Tibial nerve (tissue), 4 donors: ENCODE measurements around the gene NCKAP1. TPM values are rescaled to one million over a fixed set of nuclear protein-coding genes. Genes with fewer than 3 reads are reported as not detected.

ENCODE experiments used
- DNase-seq, 2 donors: peaks; one replicate each; pipeline ENCODE4 v3.0.0-alpha.2; 2019; ENCODE audit warnings: low spot score in 2 of 2
- H3K27ac ChIP-seq, 4 donors: fragments of 200-600 bp; sonication (generic) in 3 of 4; one replicate each; pipeline ENCODE4 v1.5.1; 2017 to 2019; ENCODE audit warnings: mild to moderate bottlenecking in 1 of 4
- H3K27me3 ChIP-seq, 2 donors: fragments of 200-600 bp; sonication (generic) in 1 of 2; one replicate each; pipeline versions ENCODE4 v1.5.1 to v1.6.0; 2017 to 2019
- H3K36me3 ChIP-seq, 3 donors: fragments of 200-600 bp; sonication (generic); one replicate each; pipeline ENCODE4 v1.5.1; 2018 to 2019
- H3K4me1 ChIP-seq, 4 donors: fragments of 200-600 bp; sonication (generic) in 3 of 4; one replicate each; pipeline ENCODE4 v1.5.1; 2017 to 2019
- H3K4me3 ChIP-seq, 4 donors: fragments of 200-600 bp; sonication (generic) in 3 of 4; one replicate each; pipeline ENCODE4 v1.5.1; 2017 to 2019; ENCODE audit warnings: mild to moderate bottlenecking in 1 of 4, moderate library complexity in 1 of 4
- H3K9me3 ChIP-seq, 4 donors: fragments of 200-600 bp; sonication (generic) in 3 of 4; one replicate each; pipeline ENCODE4 v1.5.1; 2017 to 2019
- CTCF ChIP-seq, 5 experiments: fragments of 200-600 bp in 3 of 5; fragments of 450-650 bp in 2 of 5; sonication (generic) in 3 of 5; IDR thresholded peaks; one replicate each; pipeline ENCODE4 v1.5.1; 2016 to 2019; ENCODE audit warnings: antibody characterized with exemption in 5 of 5, mild to moderate bottlenecking in 3 of 5, moderate library complexity in 2 of 5
- EP300 ChIP-seq, 2 donors: sonication (generic); formaldehyde crosslinking; IDR thresholded peaks; one replicate each; pipeline ENCODE4 v1.6.1; 2017; ENCODE audit warnings: antibody characterized with exemption in 2 of 2, mild to moderate bottlenecking in 1 of 2
- POLR2A ChIP-seq, 2 donors: fragments of 450-650 bp; IDR thresholded peaks; one replicate each; pipeline ENCODE4 v1.6.1; 2017; ENCODE audit warnings: antibody characterized with exemption in 2 of 2, mild to moderate bottlenecking in 2 of 2, moderate library complexity in 2 of 2
- WGBS, 2 donors: methylation state at CpG; one replicate each; pipeline ENCODE4 v1.1.5; 2018; 5-methylcytosine and 5-hydroxymethylcytosine counted together
- total RNA-seq, 4 donors: library from RNA; depleted of rRNA; stranded (reverse); fragments of >200 nt; gene quantifications; one replicate each; pipeline ENCODE4 v1.1.0, GENCODE V29; 2016

Gene NCKAP1
- total RNA-seq, 4 donors from 2014 or later, result 80.6 to 114 (median 85.6) TPM

DNA sequence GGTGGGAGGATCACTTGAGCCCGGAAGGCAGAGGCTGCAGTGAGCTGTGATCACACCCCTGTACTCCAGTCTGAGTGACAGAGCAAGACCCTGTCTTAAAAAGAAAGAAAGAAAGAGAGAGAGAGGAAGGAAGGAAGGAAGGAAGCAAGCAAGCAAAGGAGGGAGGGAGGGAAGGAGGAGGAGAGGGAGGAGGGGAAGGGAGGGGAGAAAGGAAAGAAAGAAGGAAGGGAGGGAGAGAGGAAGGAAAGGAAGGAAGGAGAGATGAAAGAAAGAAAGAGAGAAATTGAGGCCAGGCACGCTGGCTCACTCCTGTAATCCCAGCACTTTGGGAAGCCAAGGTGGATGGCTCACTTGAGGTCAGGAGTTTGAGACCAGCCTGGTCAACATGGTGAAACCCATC, 2.3 kb upstream of the NCKAP1 start:
- Histone ChIP-seq H3K4me1 (peaks cover 0 to 21% (median 12%) of the 10 kb centered on the region in 4 donors), H3K27ac (no peak overlapping the region), H3K27me3 (no peaks in the 10 kb centered on the region), H3K36me3 (no peaks in the 10 kb centered on the region), H3K4me3 (no peak overlapping the region), H3K9me3 (no peaks in the 10 kb centered on the region)
- DNase-seq, result no peak
- TF ChIP-seq POLR2A (IDR thresholded peaks at IDR 0.05) (no peak), CTCF (IDR thresholded peaks at IDR 0.05) (no peak)
- 89 to 96% methylated on average over 2 of the region's 2 CpGs for WGBS, 2 donors

DNA sequence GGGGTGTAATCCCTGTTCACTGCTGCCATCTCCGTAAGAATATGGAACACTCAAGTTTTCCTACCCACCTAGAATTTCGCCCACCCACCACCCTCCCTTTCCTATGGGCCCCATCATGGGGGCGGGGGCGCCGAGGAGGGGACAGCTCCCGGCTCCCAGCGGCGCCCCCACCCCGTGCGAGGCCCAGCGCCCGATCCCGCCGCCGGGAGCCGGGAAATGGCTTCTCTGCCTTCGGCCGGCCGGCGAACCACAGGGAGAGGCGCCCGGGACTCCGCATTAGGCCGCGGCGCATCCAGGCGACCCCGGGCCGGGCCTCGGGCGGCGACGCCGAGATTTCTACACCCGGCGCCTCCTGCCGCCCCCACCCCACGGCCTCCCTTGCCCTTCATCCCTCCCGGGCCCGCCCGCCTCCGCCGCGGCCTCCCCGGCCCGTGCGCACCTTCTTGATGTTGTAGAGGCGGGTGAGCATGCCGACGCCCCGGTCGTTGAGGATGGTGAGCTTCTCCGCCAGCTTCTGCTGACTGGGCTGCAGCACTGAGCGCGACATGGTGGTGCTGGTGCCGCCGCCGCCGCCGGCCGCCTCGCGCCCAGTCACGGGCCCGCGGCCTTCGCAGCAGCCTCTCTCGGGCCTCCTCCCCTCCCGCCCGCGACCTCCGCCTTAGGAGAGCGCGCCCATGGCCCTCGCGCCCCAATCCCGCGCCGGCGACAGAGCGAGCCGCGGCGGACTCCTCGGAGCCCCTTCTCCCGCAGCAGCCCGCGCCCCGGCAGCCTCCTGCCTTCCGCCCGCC, 510 bp downstream of the NCKAP1 start:
- Histone ChIP-seq H3K4me1 (peaks cover 0 to 48% (median 29%) of the 10 kb centered on the region in 4 donors), H3K27me3 (no peaks in the 10 kb centered on the region), H3K27ac (peak overlapping the region; percentile 95 to 99 (median 96)), H3K4me3 (peak overlapping the region; percentile 75 to 78 (median 77)), H3K36me3 (no peaks in the 10 kb centered on the region), H3K9me3 (no peaks in the 10 kb centered on the region)
- peak; percentile 26 to 28 for DNase-seq
- TF ChIP-seq POLR2A (IDR thresholded peaks at IDR 0.05), result no peak
- TF ChIP-seq CTCF (IDR thresholded peaks at IDR 0.05), result no peak
- no peak for TF ChIP-seq EP300 (IDR thresholded peaks at IDR 0.05)
- 1% methylated on average over 52 to 82 of the region's 91 CpGs for WGBS, 2 donors

- no peak for TF ChIP-seq EP300 (IDR thresholded peaks at IDR 0.05)
- no peak for TF ChIP-seq POLR2A (IDR thresholded peaks at IDR 0.05)
- no peak for TF ChIP-seq CTCF (IDR thresholded peaks at IDR 0.05)
- no peaks in the 10 kb centered on the region for H3K27me3 ChIP-seq
- H3K27ac ChIP-seq, result peak overlapping the region; percentile 95 to 99 (median 96)
- DNase-seq, result no peak
- no peaks in the 10 kb centered on the region for H3K36me3 ChIP-seq
- H3K4me3 ChIP-seq, result peak overlapping the region; percentile 75 to 78 (median 77)
- H3K4me1 ChIP-seq, result peaks cover 0 to 54% (median 29%) of the 10 kb centered on the region in 4 donors
- 1% methylated on average over 4 of the region's 4 CpGs for WGBS, 2 donors
- H3K9me3 ChIP-seq, result no peaks in the 10 kb centered on the region
Observed at GRCh38 chr2:183037074-183037552, 1.1 kb downstream of the NCKAP1 start.

DNA sequence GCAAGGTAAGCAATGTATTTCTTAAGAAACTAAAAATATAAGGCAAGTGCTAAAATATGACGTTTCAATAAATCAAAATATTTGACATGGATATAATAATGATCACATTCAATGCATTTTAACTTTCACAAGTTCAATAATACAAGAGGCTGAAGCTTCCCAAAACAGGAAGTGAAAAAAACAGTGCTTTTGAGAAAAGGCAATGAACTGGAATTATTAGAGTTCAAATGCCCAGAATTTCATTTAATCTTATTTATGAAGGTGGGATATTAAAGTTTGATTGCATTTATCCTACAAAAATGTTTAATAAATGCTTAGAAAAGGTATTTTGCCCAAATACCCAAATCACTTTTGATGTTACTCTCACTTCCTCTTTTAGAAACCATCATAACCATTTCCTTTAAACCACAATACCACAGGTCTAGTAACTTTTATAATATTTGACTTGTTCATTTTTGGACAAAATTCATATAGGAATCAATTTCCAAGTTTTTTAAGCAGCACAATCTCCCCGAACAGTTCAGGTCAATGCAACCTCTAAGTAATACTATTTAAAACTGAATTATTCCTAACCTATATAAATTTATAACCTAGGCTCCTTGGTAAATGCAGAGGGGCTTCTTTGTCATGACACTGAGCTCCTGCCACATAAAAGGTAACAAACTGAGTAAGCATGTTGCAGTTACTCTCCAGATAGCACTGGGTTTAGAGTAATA, 2.1 kb downstream of the NCKAP1 start:
- Histone ChIP-seq H3K4me1 (peaks cover 0 to 64% (median 29%) of the 10 kb centered on the region in 4 donors), H3K4me3 (peak overlapping the region in 2 of 4 donors; percentile 77 to 78), H3K9me3 (no peaks in the 10 kb centered on the region), H3K27me3 (no peaks in the 10 kb centered on the region), H3K27ac (peak overlapping the region in 3 of 4 donors; percentile 96 to 99 (median 96)), H3K36me3 (no peaks in the 10 kb centered on the region)
- WGBS, 2 donors, result 23 to 24% methylated on average over 2 of the region's 2 CpGs
- no peak for DNase-seq
- no peak for TF ChIP-seq CTCF (IDR thresholded peaks at IDR 0.05)
- no peak for TF ChIP-seq EP300 (IDR thresholded peaks at IDR 0.05)
- no peak for TF ChIP-seq POLR2A (IDR thresholded peaks at IDR 0.05)
